GM19099 (cell line): ENCODE measurements around the gene MMP20.

Source experiments
- POLR2A ChIP-seq: IDR thresholded peaks from 3 replicates; pipeline ENCODE4 v1.6.1; 2011; ENCODE audit warnings: low read depth; ENCODE audit not compliant: insufficient read length; ENCODE audit errors: extremely low read depth

Gene MMP20

GRCh38 chr11:102587722-102588121 is 37.4 kb downstream of the MMP20 start:
- TF ChIP-seq POLR2A = no peak

GRCh38 chr11:102583141-102583873 is 41.8 kb downstream of the MMP20 start:
- no peak for TF ChIP-seq POLR2A

- TF ChIP-seq POLR2A = no peak
Observed at GRCh38 chr11:102582140-102582539, 43.0 kb downstream of the MMP20 start.

GRCh38 chr11:102581066-102581465 is 44.1 kb downstream of the MMP20 start:
- no peak for TF ChIP-seq POLR2A

GRCh38 chr11:102580185-102580951 is 44.8 kb downstream of the MMP20 start:
- no peak for TF ChIP-seq POLR2A

- TF ChIP-seq POLR2A = no peak
Observed at GRCh38 chr11:102577723-102578122, 47.4 kb downstream of the MMP20 start.

- no peak for TF ChIP-seq POLR2A
Observed at GRCh38 chr11:102577182-102577581, 48.0 kb downstream of the MMP20 start.

GRCh38 chr11:102576350-102576749 is 48.8 kb downstream of the MMP20 start:
- TF ChIP-seq POLR2A = no peak

- no peak for TF ChIP-seq POLR2A
Observed at GRCh38 chr11:102575012-102575411, 50.1 kb downstream of the MMP20 start.

GRCh38 chr11:102573851-102574250 is 51.3 kb downstream of the MMP20 start:
- no peak for TF ChIP-seq POLR2A

- TF ChIP-seq POLR2A = no peak
Observed at GRCh38 chr11:102572554-102573220, 52.4 kb downstream of the MMP20 start.

GRCh38 chr11:102568851-102569250 is 56.3 kb downstream of the MMP20 start:
- TF ChIP-seq POLR2A = no peak

- TF ChIP-seq POLR2A = no peak
Observed at GRCh38 chr11:102566112-102566511, 59.0 kb downstream of the MMP20 start.

GRCh38 chr11:102564110-102564509 is 61.0 kb downstream of the MMP20 start:
- no peak for TF ChIP-seq POLR2A

GRCh38 chr11:102561636-102562035 is 63.5 kb downstream of the MMP20 start:
- no peak for TF ChIP-seq POLR2A
